Kidney (tissue), 14 donors: Measurements from ENCODE around the gene CNNM3. TPM values are rescaled to one million over a fixed set of nuclear protein-coding genes. Genes with fewer than 3 reads are reported as not detected.

Experiments used
- DNase-seq, 5 donors: peaks; one replicate each; pipeline ENCODE4 v3.0.0-alpha.2; 2013 to 2020
- FAIRE-seq: peaks from 2 replicates; lab custom pipeline; 2012; peaks lifted over from hg19 to GRCh38; lab: Jason Lieb, UNC
- H3K27ac ChIP-seq, 2 donors: one replicate each; pipeline ENCODE4 v1.7.0; 2013; ENCODE audit warnings: low read depth in 2 of 2, low read length in 2 of 2, inconsistent platforms in 1 of 2
- H3K27me3 ChIP-seq: one replicate; pipeline ENCODE4 v1.7.1; 2013; ENCODE audit warnings: low read length, inconsistent platforms; ENCODE audit not compliant: control insufficient read depth, insufficient read depth
- H3K36me3 ChIP-seq, 3 donors: one replicate each; pipeline versions ENCODE4 v1.7.0 to v1.7.1; 2013; ENCODE audit warnings: low read length in 3 of 3, control low read depth in 1 of 3, inconsistent platforms in 1 of 3; ENCODE audit not compliant: insufficient read depth in 3 of 3, control insufficient read depth in 2 of 3
- H3K4me1 ChIP-seq, 3 donors: one replicate each; pipeline versions ENCODE4 v1.7.0 to v1.7.1; 2013; ENCODE audit warnings: low read length in 3 of 3, inconsistent platforms in 1 of 3, low read depth in 1 of 3; ENCODE audit not compliant: control insufficient read depth in 2 of 3, insufficient read depth in 2 of 3
- H3K4me3 ChIP-seq, 3 donors: one replicate each; pipeline versions ENCODE4 v1.7.0 to v1.8.1; 2013; ENCODE audit warnings: low read length in 3 of 3, control low read depth in 1 of 3, inconsistent platforms in 1 of 3
- H3K9ac ChIP-seq, 3 donors: one replicate each; pipeline versions ENCODE4 v1.7.0 to v1.7.1; 2013; ENCODE audit warnings: low read length in 3 of 3, control low read depth in 1 of 3, inconsistent platforms in 1 of 3
- H3K9me3 ChIP-seq, 3 donors: one replicate each; pipeline versions ENCODE4 v1.7.0 to v1.7.1; 2013; ENCODE audit warnings: low read length in 3 of 3, control low read depth in 1 of 3, inconsistent platforms in 1 of 3; ENCODE audit not compliant: control insufficient read depth in 2 of 3, insufficient read depth in 1 of 3
- intact Hi-C: fragments of 100-400 bp; cut with DNase I; formaldehyde crosslinking; loops from one replicate; pipeline ENCODE4 v1.11.1; 2022
- polyA plus RNA-seq: library from polyadenylated mRNA; stranded (reverse); fragments of 350-450 nt; fragmentation: Illumina TruSeq; extraction: RNeasy Lipid Tissue Mini Kit (QIAGEN cat#74804); gene quantifications from one replicate; pipeline ENCODE4 v1.2.3, GENCODE V29; 2014; ENCODE audit warnings: low read depth, low replicate concordance; ENCODE audit not compliant: insufficient read depth
- total RNA-seq: library from RNA; stranded (reverse); fragmentation: NEBNext Ultra II Directional; extraction: Animal tissue kit (Norgen Biotek cat#: 25700); gene quantifications from one replicate; pipeline ENCODE4 v1.2.1, GENCODE V29; 2021
- TF ChIP-seq, protein P1 (sequence below): IDR thresholded peaks from 3 replicates; pipeline ENCODE4 v1.5.1; 2012; ENCODE audit warnings: mild to moderate bottlenecking, moderate library complexity, borderline replicate concordance; ENCODE audit not compliant: insufficient read depth; ENCODE audit errors: extremely low read depth
- donor health status: control.
- donor health status: control.
- donor health status: control.
- donor health status: control.
- donor health status: control.
- donor health status: DM: yes; HTN: yes; CAD: no.
- donor health status: Normal renal cell carcinoma (clear cell type).

Gene CNNM3
- total and polyA plus RNA-seq, 2 donors from 2014 or later = 6.9 to 26.1 TPM

DNA sequence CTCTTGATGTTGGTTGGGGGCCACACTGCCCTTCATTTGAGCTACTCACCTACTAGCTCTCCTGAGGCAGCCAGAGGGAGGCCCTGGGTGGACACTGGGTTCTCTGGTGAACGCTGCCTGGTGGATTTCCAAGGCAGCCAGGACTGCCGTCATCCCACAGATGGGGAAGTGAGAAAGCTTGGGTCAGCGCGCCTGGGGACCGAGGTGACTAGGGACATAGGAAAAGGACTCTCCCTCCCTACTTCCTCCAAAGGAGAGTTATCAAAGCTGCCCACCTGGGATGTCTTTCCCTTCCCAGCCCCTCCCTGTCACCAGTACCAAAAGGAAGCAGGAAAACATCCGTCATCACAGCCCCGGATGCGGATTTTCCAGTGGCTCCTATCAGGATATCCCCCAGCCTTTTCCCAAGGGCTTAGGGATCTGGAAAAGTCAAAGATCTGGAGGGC, 57.6 kb downstream of the CNNM3 start:
- FAIRE-seq (no peak), DNase-seq (peak in 1 of 5 donors; percentile 84)
- intact Hi-C loops = no loop called here
- H3K9ac ChIP-seq = peak overlapping the region in 1 of 3 donors; percentile 60
- H3K27me3 ChIP-seq = no peaks in the 10 kb centered on the region
- H3K27ac ChIP-seq = peak overlapping the region; percentile 45 to 49
- no peaks in the 10 kb centered on the region for H3K36me3 ChIP-seq
- TF ChIP-seq, protein P1, sequence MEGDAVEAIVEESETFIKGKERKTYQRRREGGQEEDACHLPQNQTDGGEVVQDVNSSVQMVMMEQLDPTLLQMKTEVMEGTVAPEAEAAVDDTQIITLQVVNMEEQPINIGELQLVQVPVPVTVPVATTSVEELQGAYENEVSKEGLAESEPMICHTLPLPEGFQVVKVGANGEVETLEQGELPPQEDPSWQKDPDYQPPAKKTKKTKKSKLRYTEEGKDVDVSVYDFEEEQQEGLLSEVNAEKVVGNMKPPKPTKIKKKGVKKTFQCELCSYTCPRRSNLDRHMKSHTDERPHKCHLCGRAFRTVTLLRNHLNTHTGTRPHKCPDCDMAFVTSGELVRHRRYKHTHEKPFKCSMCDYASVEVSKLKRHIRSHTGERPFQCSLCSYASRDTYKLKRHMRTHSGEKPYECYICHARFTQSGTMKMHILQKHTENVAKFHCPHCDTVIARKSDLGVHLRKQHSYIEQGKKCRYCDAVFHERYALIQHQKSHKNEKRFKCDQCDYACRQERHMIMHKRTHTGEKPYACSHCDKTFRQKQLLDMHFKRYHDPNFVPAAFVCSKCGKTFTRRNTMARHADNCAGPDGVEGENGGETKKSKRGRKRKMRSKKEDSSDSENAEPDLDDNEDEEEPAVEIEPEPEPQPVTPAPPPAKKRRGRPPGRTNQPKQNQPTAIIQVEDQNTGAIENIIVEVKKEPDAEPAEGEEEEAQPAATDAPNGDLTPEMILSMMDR = no peak
- no peaks in the 10 kb centered on the region for H3K9me3 ChIP-seq
- H3K4me3 ChIP-seq = no peak overlapping the region
- peaks cover 0 to 8% (median 2%) of the 10 kb centered on the region in 3 donors for H3K4me1 ChIP-seq

DNA sequence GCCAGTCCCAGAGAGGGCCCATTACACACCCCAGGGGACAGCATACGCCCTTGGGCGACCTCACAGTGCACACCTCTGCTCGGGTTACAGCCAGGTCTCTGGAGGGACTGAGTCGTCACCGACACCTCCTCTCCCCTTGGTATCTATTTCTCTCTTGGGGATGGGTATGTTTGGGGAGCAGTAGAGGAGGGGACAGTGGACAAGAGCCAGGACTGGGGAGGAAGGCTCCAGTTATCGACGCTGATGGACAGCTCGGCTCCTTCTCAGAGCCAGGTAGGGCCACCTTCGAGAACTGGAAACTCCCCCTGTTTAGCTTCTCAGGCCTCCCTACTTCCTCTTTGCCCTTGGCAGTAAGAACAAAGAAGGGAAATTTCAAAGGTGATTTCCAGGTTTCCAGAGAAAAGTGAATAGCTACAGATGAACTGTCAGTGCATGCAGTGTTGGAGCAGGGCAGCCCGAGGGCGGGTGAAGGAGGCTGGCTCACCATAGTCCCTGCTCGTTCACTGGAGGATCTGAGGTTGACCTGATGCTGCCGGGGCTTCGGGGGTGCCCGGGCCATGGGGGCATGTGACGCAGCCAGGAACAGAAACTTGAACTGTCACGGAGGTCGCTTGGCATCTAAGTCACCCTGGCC, 58.2 kb downstream of the CNNM3 start:
- H3K27me3 ChIP-seq = no peaks in the 10 kb centered on the region
- H3K9ac ChIP-seq = peak overlapping the region in 1 of 3 donors; percentile 60
- H3K4me3 ChIP-seq = no peak overlapping the region
- H3K36me3 ChIP-seq = no peaks in the 10 kb centered on the region
- TF ChIP-seq, protein P1 = no peak
- DNase-seq (peak in 3 of 5 donors; percentile 55 to 71 (median 64)), FAIRE-seq (no peak)
- peaks cover 0 to 8% (median 2%) of the 10 kb centered on the region in 3 donors for H3K4me1 ChIP-seq
- no peaks in the 10 kb centered on the region for H3K9me3 ChIP-seq
- H3K27ac ChIP-seq = peak overlapping the region; percentile 43 to 45
- intact Hi-C loops = no loop called here

DNA sequence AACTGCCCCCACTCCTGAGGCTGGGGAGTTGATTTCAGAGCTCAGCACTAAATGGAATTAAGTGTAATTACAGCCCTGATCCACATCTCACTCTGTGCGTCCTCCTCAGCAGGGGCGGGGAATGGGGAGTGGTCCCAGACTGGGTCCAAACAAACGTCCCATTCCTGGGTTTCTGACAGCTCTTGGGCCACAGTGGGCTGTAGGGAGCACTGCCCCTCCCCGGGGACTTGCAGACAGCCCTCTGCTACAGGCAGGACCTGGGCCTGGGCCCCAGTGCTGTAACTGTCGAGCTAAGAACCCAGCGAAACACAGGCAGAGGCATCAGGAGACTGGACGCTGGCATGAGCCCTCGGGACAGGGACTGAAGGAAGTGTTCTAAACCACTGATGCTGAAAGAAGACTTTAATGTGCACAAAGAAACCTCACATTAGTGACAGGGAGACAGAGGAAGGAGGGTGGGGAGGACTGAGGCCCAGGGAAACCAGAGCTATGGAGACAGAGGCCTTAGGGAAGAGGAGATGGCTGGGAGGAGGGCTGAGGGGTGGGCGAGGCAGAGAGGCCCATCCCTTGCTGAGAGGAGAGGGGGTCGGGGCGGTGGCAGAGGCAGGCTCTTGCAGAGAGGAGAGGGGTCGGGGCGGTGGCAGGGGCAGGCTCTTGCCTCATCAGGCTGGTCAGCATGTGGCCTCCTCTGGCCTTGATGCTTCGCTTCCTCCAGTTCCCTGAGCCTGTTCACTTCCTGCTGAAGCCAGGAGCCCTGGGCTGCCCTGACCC, 59.6 kb downstream of the CNNM3 start:
- DNase-seq (peak; percentile 58 to 81 (median 70)), FAIRE-seq (no peak)
- intact Hi-C loops = no loop called here
- Histone ChIP-seq H3K4me3 (no peak overlapping the region), H3K9me3 (no peaks in the 10 kb centered on the region), H3K27ac (no peak overlapping the region), H3K4me1 (peaks cover 0 to 8% (median 2%) of the 10 kb centered on the region in 3 donors), H3K36me3 (no peaks in the 10 kb centered on the region), H3K27me3 (no peaks in the 10 kb centered on the region), H3K9ac (no peak overlapping the region)
- TF ChIP-seq, protein P1 = no peak
